NCI-H1105 treated with DMSO at 0.1 percent for 48 hours (cell line): ENCODE results near the gene CPT1C.

ENCODE experiments used
- DNase-seq: peaks from one replicate; lab custom pipeline; 2025; lab: John Stamatoyannopoulos, UW

The CPT1C gene

DNA sequence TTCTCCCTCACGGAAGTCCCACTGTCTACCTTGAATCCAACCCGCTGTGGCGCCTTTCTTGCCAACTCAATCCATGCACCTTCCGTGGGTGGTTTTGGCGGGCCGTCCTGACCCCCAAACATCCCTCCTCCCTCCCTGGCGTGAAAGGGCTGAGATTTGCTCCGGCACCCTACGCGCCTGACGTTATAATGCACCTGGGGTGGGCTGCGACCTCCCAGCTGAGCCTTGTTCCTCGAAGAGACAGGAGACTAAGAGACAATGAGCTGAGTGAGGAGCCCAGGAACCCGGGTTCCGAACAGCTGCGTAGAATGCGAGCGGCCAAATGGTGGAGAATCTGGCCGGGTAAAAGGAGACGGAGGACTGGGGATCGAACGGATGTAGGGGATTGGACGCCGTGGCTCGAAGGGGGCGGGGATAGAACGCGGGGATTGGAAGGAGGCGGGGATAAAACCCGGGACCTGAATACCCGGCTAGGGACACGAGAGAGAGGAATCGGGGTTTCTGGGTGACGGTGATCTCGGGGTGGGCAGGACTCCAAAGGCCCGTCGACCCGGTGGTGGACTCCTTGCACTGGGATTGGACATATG lies at the start of gene CPT1C:
Gene CPT1C (plus strand): TSS at position 461 of the 587 bp plus-strand sequence. CDS start 1,137 bp downstream, outside the sequence.
- peak; percentile 90 for DNase-seq

DNA sequence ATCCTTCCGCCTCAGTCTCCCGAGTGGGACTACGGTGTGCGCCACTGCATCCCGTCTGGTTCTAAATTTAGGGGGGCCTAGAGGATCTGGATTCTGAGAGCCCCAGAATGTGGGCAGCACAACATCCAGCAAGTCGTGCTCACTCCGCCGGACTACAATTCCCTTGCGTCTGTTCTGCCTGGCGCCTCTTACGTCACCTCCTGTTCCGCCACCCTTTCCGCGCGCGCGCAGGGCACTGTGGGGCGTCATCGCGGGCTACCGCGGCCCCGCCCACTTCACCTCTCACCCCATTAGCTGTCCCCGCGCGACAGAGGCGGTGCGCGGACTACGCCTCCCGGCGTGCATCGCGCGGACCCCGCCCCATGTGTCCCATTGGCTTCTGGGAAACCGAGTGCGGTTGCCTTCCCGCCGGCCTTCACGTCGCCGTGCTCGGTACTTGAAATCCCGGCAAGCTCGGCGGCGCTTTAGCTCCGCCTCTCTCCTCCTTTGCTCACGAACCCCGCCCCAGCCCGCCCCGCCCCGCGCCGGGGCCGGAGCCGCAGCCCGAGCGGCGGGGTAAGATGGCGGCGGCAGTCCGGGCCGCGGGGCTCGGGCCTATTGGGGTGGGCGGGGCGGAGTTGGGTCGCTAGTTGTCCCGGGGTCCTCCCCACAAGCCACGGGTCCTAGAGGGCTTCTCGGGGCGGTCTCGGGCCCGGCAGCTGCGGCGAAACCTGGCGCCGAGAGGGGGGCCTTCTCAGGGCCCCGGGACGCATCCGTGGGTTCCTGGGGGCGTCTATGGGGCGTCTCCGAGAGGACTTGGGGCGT lies 49.0 kb upstream of the CPT1C start, which contains the start of gene SCAF1:
Gene SCAF1 (plus strand): TSS at position 522 of the 804 bp plus-strand sequence. CDS start 2,818 bp downstream, outside the sequence.
- DNase-seq = peak; percentile 99

DNA sequence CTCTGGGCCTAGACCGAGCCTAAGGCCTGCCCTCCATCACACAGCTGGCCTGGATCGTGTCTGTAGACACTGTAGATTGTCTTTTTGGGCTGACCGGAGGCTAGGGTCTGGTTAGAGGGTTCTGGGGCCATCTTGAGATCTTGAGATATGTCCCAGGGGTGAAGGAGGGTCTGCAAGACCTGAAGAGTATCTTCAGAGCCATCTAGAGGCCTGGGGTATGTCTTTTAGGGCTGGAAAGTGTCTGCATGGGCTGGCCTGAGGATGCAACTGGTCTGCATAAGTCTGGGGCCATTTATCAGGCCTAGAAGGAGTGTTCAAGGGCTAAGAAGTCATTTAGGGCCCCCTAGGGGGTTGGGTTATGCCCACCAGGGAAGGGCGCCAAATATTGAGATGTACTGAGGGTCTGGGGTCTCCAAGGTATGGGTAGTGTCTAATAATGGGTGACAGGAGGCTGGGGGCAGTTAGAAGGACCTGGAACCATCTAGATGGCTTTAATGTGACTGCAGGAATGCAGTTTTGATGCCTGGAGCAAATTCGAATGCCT lies 48.4 kb upstream of the CPT1C start:
- DNase-seq = no peak

DNA sequence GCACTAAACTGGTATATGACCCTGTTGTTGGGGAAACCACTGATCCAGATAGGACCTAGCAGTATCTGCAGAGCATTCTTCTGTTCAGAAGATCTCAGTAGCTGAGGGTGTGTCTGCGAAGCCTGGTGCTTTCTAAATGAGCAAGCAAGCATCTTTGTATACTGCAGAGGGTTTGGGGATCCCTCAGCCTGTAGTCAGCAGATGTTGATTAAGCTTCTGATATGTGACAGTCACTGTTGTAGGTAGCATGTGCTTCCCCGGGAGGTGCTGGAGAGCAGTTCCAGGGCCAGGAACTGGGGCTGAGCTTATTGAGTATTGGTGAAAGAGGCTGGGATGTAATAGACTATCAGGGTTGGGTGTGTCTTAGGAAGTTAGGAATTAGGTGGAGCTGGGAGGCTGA lies 47.5 kb upstream of the CPT1C start:
- DNase-seq = no peak

DNA sequence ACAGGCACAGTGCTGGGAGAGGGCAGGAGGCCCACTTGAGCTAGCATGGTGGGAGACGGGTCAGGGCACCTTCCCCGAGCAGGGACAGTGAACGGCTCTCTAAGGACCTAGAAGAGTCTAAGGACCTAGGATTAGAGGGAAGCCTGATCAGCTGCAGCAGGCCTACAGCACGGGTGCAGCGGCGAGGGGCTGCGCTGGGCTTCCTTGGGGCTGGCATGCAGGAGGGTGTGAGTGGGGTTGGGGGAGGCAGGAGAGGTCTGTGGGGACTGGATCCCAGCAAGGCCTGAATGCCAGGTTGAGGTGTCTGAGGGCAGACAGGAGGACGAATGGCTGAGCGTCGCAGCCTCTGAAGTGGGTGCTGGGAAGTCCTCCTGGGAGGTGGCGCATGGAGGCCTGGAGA lies 45.3 kb upstream of the CPT1C start:
- DNase-seq = no peak

DNA sequence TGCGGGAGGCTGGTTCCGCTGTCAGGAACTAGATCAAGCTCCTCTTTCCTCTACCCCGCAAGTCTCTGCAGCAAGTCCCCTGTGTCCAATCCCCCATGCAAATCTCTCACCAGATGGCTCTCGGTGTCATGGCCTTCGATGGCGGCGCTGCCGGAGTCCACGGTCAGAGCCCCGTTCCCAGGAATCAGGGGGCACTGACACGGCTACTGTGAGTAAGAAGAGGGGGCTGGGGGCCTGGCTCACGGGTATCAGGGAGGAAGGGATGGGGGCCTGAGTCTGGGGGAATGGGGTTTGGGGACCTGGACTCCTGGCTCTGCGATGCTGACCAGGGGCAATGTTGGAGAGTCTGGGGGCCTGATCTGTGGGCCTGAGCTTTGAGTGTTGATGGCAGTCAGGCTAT lies 44.9 kb upstream of the CPT1C start:
- DNase-seq = no peak

DNA sequence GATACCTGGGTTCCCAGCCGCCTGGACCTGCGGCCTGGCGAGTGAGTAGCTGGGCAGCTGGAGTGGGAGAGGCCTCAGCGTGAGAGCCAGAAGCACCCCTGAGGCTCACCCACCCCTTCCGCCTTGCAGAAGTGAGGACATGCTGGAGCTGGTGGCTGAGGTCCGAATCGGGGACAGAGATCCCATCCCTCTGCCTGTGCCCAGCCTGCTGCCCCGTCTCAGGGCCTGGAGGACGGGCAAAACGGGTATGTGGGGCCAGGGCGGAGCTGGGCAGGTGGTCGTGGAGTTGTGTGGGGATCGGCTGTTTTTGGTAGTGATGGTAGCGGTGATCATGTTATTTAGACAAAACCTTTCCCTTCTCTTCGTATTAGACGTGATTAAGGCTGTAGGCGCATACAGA lies 44.3 kb upstream of the CPT1C start:
- no peak for DNase-seq

DNA sequence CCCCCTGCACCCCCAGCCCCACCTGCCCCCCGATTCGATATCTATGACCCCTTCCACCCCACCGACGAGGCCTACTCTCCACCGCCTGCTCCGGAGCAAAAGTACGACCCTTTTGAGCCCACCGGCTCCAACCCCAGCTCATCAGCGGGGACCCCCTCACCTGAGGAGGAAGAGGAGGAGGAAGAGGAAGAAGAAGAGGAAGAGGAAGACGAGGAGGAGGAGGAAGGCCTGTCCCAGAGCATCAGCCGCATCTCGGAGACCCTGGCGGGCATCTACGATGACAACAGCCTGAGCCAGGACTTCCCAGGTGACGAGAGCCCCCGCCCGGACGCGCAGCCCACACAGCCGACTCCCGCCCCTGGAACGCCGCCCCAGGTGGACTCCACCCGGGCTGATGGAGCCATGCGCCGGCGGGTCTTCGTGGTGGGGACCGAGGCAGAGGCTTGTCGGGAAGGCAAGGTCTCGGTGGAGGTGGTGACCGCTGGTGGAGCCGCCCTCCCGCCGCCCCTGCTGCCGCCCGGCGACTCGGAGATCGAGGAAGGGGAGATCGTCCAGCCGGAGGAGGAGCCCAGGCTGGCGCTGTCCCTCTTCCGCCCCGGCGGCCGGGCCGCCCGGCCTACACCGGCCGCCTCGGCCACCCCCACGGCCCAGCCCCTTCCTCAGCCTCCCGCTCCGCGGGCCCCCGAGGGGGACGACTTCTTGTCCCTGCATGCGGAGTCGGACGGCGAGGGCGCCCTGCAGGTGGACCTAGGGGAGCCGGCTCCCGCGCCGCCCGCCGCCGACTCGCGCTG lies 39.7 kb upstream of the CPT1C start:
- DNase-seq = no peak

DNA sequence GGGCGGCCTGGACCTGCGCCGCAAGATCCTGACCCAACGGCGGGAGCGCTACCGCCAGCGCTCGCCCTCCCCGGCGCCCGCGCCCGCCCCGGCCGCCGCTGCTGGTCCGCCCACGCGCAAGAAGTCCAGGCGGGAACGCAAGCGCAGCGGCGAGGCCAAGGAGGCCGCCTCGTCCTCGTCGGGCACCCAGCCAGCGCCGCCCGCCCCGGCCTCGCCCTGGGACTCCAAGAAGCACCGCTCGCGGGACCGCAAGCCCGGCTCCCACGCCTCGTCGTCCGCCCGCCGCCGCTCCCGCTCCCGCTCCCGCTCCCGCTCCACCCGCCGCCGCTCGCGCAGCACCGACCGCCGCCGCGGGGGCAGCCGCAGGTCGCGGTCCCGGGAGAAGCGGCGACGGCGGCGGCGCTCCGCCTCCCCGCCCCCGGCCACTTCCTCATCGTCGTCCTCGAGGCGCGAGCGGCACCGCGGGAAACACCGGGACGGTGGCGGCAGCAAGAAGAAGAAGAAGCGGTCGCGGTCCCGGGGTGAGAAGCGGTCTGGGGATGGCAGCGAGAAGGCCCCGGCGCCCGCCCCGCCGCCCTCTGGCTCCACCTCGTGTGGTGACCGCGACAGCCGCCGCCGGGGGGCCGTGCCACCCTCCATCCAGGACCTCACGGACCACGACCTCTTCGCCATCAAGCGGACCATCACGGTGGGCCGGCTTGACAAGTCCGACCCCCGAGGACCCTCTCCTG lies 38.9 kb upstream of the CPT1C start:
- DNase-seq = no peak

DNA sequence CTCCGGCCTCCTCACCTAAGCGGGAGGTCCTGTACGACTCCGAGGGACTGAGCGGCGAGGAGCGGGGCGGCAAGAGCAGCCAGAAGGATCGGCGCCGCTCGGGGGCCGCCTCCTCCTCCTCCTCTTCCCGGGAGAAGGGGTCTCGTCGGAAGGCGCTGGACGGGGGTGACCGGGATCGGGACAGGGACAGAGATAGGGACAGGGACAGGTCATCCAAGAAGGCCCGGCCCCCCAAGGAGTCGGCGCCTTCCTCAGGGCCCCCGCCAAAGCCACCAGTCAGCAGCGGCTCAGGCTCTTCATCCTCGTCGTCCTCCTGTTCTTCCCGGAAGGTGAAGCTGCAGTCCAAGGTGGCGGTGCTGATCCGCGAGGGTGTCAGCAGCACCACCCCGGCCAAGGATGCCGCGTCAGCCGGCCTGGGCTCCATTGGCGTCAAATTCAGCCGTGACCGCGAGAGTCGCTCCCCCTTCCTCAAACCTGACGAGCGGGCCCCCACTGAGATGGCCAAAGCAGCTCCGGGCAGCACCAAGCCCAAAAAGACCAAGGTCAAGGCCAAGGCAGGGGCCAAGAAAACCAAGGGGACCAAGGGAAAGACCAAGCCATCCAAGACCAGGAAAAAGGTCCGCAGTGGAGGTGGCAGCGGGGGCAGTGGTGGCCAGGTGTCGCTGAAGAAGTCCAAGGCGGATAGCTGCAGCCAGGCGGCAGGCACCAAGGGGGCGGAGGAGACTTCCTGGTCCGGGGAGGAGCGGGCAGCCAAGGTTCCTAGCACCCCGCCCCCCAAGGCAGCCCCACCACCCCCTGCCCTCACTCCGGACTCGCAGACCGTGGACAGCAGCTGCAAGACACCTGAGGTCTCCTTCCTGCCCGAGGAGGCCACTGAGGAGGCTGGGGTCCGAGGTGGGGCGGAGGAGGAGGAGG lies 38.1 kb upstream of the CPT1C start:
- DNase-seq = no peak

DNA sequence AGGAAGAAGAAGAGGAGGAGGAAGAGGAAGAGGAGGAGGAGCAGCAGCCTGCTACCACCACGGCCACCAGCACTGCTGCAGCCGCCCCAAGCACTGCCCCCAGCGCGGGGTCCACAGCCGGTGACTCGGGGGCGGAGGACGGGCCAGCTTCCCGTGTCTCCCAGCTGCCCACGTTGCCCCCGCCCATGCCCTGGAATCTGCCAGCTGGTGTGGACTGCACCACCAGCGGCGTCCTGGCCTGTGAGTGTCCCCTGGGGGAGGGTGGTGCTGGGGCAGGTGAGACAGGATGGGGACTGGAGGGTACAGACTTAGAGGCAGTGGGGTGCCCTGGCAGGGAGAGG lies 37.5 kb upstream of the CPT1C start:
- DNase-seq = no peak

DNA sequence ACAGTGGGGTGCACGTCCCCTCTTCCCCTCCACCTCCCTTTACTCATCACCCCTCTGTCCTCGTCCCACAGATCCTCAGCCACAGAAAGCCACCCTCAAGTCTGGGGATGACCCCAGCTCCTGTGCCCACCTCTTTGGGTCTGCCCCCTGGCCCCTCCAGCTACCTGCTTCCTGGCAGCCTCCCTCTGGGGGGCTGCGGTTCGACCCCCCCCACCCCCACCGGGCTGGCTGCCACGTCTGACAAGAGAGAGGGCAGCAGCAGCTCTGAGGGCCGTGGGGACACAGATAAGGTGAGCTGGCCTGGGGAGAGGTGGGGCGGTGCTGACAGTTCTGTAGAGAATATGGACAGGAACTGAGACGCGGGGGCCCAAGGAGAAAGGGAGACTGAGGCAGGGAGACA lies 36.3 kb upstream of the CPT1C start:
- no peak for DNase-seq

DNA sequence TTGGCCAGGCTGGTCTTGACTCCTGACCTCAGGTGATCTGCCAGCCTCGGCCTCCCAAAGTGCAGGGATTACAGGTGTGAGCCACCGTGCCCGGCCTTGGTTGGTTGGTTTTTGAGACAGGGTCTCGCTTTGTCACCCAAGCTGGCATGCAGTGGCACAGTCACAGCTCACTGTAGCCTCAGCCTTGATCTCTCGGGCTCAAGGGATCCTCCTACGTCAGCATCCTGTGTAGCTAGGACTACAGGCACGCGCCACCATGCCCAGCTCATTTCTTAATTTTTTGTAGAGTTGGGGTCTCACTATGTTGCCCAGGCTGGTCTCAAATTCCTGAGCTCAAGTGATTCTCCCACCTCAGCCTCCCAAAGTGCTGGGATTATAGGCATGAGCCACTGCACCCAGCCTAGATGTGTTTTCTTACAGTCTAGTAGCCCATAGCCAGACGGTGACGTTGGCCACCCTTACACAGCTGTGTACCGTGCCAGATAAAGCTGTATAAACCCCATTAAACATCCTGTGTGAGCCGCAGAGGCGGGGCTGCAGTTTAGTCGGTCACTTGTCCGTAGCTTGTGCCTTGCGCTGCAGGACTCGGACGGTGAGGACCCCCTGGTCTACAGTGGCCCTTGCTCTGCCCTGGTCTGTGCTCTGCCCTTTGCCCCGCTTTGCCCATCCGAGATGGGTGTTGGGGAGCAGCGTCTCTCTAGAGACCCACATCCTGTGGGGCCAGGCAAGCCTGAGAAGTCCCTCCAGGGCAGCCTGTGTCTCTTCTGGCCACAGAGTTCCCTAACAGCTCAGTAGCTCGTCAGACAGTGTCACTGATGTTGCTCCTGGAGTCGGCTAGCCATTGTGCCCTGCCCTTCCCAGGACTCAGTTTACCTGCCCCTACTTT lies 35.1 kb upstream of the CPT1C start:
- DNase-seq = no peak

DNA sequence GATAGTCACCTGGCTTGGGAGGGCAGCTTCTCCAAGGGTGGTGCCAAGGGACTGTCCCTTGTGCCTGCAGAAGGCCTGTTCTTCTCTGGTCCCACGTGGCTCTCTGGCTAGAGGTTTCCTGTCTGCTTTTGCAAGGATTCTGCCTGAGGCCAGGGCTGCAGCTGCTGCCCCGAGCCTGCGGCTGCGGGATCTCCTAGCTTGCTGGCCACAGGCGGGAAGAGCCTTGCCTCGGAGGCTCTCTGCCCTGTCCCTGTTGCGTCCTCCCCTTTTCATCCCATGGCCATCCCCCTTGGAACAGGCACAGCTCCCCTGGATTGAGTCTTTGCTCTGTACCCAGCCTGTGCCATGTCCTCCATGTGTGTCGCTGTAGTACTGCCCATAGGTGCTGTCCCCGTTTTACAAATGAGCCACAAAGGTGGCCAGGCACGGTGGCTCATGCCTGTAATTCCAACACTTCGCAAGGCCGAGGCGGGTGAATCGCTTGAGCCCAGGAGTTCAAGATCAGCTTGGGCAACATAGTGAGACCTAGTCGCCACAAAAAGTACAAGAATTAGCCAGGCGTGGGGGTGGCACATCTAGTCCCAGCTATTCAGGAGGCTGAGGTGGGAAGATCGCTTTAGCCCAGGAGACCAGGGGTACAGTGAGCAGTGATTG lies 34.3 kb upstream of the CPT1C start:
- DNase-seq = no peak

DNA sequence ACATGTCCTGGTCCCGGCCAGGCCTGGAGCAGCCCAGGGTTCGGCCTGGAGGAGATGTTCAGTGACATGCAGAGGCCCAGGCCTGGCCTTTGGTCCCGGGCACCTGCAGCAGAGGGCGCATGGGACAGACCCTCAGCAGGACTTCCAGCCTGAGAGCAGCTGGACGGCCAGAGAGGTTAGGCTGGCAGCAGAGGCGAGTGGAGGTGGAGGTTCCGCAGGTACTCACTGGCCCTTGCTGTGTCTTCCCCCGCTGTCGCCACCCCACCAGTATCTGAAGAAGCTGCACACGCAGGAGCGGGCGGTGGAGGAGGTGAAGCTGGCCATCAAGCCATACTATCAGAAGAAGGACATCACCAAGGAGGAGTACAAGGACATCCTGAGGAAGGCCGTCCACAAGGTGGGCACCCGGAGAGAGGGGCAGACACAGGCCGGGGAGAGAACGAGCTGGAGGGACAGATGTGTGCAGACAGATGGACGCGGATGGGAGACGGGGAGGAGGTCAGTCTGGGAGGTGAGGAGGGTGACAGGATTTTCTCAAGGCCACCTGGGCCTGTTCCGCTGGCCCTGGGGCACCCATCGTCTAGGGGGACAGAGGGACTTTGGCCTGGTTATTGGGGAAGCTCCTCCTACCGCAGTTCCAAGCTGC lies 33.3 kb upstream of the CPT1C start:
- DNase-seq = no peak

DNA sequence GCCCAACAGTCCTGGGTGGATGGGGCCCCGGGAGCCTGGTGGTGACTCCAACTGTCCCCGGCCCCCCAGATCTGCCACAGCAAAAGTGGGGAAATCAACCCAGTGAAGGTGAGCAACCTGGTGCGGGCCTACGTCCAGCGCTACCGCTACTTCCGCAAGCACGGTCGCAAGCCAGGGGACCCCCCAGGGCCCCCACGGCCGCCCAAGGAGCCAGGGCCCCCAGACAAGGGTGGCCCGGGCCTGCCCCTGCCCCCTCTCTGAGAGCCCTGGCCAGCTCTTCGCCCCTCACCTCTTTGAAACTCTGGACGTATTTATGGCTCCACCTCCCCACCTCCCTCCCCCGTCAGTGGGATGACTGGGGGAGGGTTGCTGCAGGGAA lies 32.8 kb upstream of the CPT1C start:
- no peak for DNase-seq

DNA sequence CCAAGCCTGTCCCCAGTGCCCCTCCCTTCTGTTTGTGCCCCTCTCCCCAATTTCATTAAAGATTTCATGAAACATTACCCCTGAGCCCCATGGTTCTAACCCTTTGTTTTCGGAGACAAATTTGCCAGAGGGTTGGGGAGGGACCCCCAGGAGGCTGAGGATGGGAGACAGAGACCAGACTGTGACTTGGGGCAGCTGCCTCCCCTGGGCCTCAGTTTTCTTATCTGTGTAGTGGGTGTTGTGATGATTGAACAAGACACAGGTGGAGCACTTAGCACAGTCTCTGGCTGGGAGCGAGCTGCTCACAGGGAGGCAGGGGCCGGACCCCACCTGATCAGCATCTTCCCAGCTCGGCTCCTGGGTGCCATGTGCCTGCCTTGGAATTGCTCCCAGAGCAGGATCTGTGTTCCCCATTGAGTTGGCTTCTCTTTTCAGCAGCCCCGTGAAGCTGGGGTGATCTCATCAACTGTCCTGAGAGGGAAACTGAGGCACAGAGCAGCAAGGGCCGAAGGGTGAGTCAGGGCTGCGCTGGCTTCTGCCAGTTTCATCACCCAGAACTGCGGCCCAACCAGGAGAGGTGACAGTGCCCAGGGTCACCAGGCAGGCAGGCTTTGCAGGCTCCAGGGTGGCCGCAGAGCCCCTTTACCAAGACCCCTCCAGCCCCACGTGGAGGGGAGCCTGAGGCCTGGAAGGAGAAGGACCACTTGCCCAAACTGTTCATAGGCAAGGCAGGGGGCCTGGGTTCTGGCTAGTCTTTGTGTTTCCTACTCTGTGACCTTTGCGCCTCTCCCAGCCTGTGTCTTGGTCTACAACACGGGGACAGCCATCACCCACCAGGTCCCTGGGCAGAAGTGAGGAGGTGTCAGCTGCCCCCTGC lies 32.1 kb upstream of the CPT1C start:
- DNase-seq = no peak
